HFF-Myc (cell line): ENCODE results near the gene KMT2C.
"Not testable (repeated sequence)": the region's sequence is repeated elsewhere in the genome, so short reads cannot be mapped to it uniquely, and the experiment has no call there.

Source experiments
- DNase-seq: peaks from one replicate; pipeline ENCODE4 v3.0.0-alpha.2; 2011; ENCODE audit warnings: low read depth; ENCODE audit errors: extremely low read depth
- H3K4me3 ChIP-seq: replicated peaks from 2 replicates; pipeline ENCODE4 v1.5.1; 2011; ENCODE audit warnings: low read depth, mild to moderate bottlenecking, control low read depth, low read length
- CTCF ChIP-seq: IDR thresholded peaks from 2 replicates; pipeline ENCODE4 v1.5.1; 2012; ENCODE audit warnings: mild to moderate bottlenecking, low read depth, low read length, control low read depth; ENCODE audit errors: missing control alignments

KMT2C gene

GRCh38 chr7:152394214-152394613 is 41.6 kb downstream of the KMT2C start:
- not testable (repeated sequence) for DNase-seq

GRCh38 chr7:152392254-152392653 is 43.5 kb downstream of the KMT2C start:
- TF ChIP-seq CTCF = no peak
- no peak for DNase-seq

More at GRCh38 chr7:152394214-152394613, 41.6 kb downstream of the KMT2C start:
- H3K4me3 ChIP-seq = not testable (repeated sequence)
- peak; percentile 52 for TF ChIP-seq CTCF

GRCh38 chr7:152386136-152386764 is 49.6 kb downstream of the KMT2C start:
- H3K4me3 ChIP-seq, DNase-seq: not testable (repeated sequence)

More at GRCh38 chr7:152392254-152392653, 43.5 kb downstream of the KMT2C start:
- no peak overlapping the region for H3K4me3 ChIP-seq

- H3K4me3 ChIP-seq, DNase-seq: not testable (repeated sequence)
Observed at GRCh38 chr7:152384235-152385200, 51.3 kb downstream of the KMT2C start.

GRCh38 chr7:152383341-152384234 is 52.2 kb downstream of the KMT2C start:
- no peak for TF ChIP-seq CTCF
- no peak overlapping the region for H3K4me3 ChIP-seq
- peak; percentile 52 for DNase-seq

- no peak for DNase-seq
- TF ChIP-seq CTCF = no peak
- no peak overlapping the region for H3K4me3 ChIP-seq
Observed at GRCh38 chr7:152382244-152382643, 53.6 kb downstream of the KMT2C start.

- DNase-seq, H3K4me3 ChIP-seq: not testable (repeated sequence)
Observed at GRCh38 chr7:152380931-152381578, 54.7 kb downstream of the KMT2C start.

- not testable (repeated sequence) for H3K4me3 ChIP-seq, DNase-seq
Observed at GRCh38 chr7:152378497-152378896, 57.3 kb downstream of the KMT2C start.

- not testable (repeated sequence) for H3K4me3 ChIP-seq, DNase-seq
Observed at GRCh38 chr7:152376716-152377484, 58.9 kb downstream of the KMT2C start.
